B cell (primary cell): ENCODE measurements around the gene PDGFA. TPM values are rescaled to one million over a fixed set of nuclear protein-coding genes. Genes with fewer than 3 reads are reported as not detected.

Experiments used
- ATAC-seq: fragments of 200-7000 bp; cut with Tn5 transposase; one replicate; pipeline ENCODE4 v1.10.0; 2021; ENCODE audit warnings: low read depth, mild to moderate bottlenecking, moderate number of reproducible peaks, moderate library complexity
- CTCF ChIA-PET: fragments of 350-600 bp; sonication (Branson Sonifier 250); formaldehyde crosslinking; loops from one replicate; lab custom pipeline; 2021; ENCODE audit warnings: antibody characterized with exemption, inconsistent platforms; lab: Charles Lee
- POLR2A ChIA-PET: fragments of 350-600 bp; sonication (Branson Sonifier 250); formaldehyde crosslinking; loops from one replicate; lab custom pipeline; 2021; ENCODE audit warnings: antibody characterized with exemption; lab: Charles Lee
- DNase-seq: peaks from one replicate; pipeline ENCODE4 v3.0.0; 2013
- H2AFZ ChIP-seq: 2 replicates; pipeline ENCODE4 v1.6.1; 2012; ENCODE audit warnings: mild to moderate bottlenecking, low read depth, low read length; ENCODE audit not compliant: insufficient read depth, poor library complexity, severe bottlenecking
- H3K27ac ChIP-seq, 2 donors: 1 replicate in 1 of 2; 2 replicates in 1 of 2; pipeline ENCODE4 v1.5.1; 2012 to 2013; ENCODE audit warnings: low read length in 2 of 2, mild to moderate bottlenecking in 2 of 2, moderate library complexity in 1 of 2
- H3K27me3 ChIP-seq, 4 experiments: fragments of 200-600 bp in 1 of 4; sonication (generic) in 1 of 4; replicated peaks in 1 of 4; 1 replicate in 2 of 4; 2 replicates in 2 of 4; pipeline versions ENCODE4 v1.6.1 to v1.7.0; 2013 to 2016; ENCODE audit warnings: low read length in 3 of 4, mild to moderate bottlenecking in 2 of 4, mixed read lengths in 1 of 4, moderate library complexity in 1 of 4; ENCODE audit not compliant: insufficient read depth in 4 of 4, control insufficient read depth in 3 of 4; ENCODE audit errors: control extremely low read depth in 1 of 4
- H3K36me3 ChIP-seq, 2 experiments: replicated peaks in 1 of 2; 1 replicate in 1 of 2; 2 replicates in 1 of 2; pipeline versions ENCODE4 v1.6.1 to v1.7.1; 2013; ENCODE audit warnings: low read length in 1 of 2; ENCODE audit not compliant: insufficient read depth in 2 of 2, control insufficient read depth in 1 of 2; ENCODE audit errors: control extremely low read depth in 1 of 2, extremely low read depth in 1 of 2
- H3K4me1 ChIP-seq, 2 donors: fragments of 200-600 bp in 1 of 2; sonication (generic) in 1 of 2; 1 replicate in 1 of 2; 2 replicates in 1 of 2; pipeline versions ENCODE4 v1.5.1 to v1.6.1; 2013 to 2017; ENCODE audit warnings: low read length in 2 of 2; ENCODE audit not compliant: control insufficient read depth in 2 of 2, insufficient read depth in 2 of 2
- H3K4me2 ChIP-seq: replicated peaks from 2 replicates; pipeline ENCODE3; 2012; ENCODE audit warnings: mild to moderate bottlenecking, low read depth, low read length; ENCODE audit not compliant: poor library complexity, severe bottlenecking
- H3K4me3 ChIP-seq, 5 experiments: fragments of 200-600 bp in 1 of 5; sonication (generic) in 1 of 5; 1 replicate in 3 of 5; 2 replicates in 2 of 5; pipeline versions ENCODE4 v1.5.1 to v1.7.0; 2011 to 2016; ENCODE audit warnings: low read length in 4 of 5, mild to moderate bottlenecking in 4 of 5, low read depth in 2 of 5, control low read depth in 1 of 5, moderate library complexity in 1 of 5; ENCODE audit not compliant: insufficient read depth in 1 of 5; ENCODE audit errors: control extremely low read depth in 1 of 5, extremely low read depth in 1 of 5
- H3K79me2 ChIP-seq: fragments of 200-600 bp; sonication (generic); one replicate; pipeline ENCODE4 v1.6.0; 2016; ENCODE audit warnings: low read length; ENCODE audit not compliant: control insufficient read depth, insufficient read depth
- H3K9ac ChIP-seq: fragments of 200-600 bp; sonication (generic); 2 replicates; pipeline ENCODE4 v1.6.1; 2017; ENCODE audit warnings: mild to moderate bottlenecking, low read length, moderate library complexity
- H3K9me3 ChIP-seq, 3 donors: one replicate each; pipeline versions ENCODE4 v1.6.1 to v1.7.1; 2013; ENCODE audit warnings: low read length in 2 of 3; ENCODE audit not compliant: control insufficient read depth in 2 of 3, insufficient read depth in 1 of 3; ENCODE audit errors: control extremely low read depth in 1 of 3
- H4K20me1 ChIP-seq: 2 replicates; pipeline ENCODE4 v1.6.0; 2012; ENCODE audit warnings: mild to moderate bottlenecking, low read length; ENCODE audit not compliant: insufficient read depth, control insufficient read depth, poor library complexity, severe bottlenecking
- H3K27ac Mint-ChIP-seq: one replicate; pipeline ENCODE4 v1.8.0; 2021; ENCODE audit warnings: mixed read lengths
- H3K27me3 Mint-ChIP-seq: one replicate; pipeline ENCODE4 v1.8.0; 2021; ENCODE audit warnings: mixed read lengths
- H3K4me1 Mint-ChIP-seq: one replicate; pipeline ENCODE4 v1.8.0; 2021; ENCODE audit warnings: mixed read lengths
- H3K4me3 Mint-ChIP-seq: one replicate; pipeline ENCODE4 v1.8.0; 2021; ENCODE audit warnings: mixed read lengths
- H3K9me3 Mint-ChIP-seq: one replicate; pipeline ENCODE4 v1.8.0; 2022; ENCODE audit warnings: mixed read lengths; ENCODE audit not compliant: insufficient read depth
- CTCF ChIP-seq: fragments of 200-600 bp; IDR thresholded peaks from one replicate; pipeline ENCODE4 v1.8.0; 2022; ENCODE audit warnings: antibody characterized with exemption, mild to moderate bottlenecking
- EZH2 ChIP-seq: IDR thresholded peaks from 2 replicates; pipeline ENCODE4 v1.6.1; 2012; ENCODE audit warnings: borderline replicate concordance, low read depth, mild to moderate bottlenecking, moderate library complexity, low read length; ENCODE audit not compliant: insufficient read depth, poor library complexity, severe bottlenecking
- WGBS: methylation state at CpG from one replicate; pipeline ENCODE4 v1.1.5; 2013; ENCODE audit warnings: missing lambda C conversion rate; ENCODE audit not compliant: insufficient coverage; 5-methylcytosine and 5-hydroxymethylcytosine counted together
- intact Hi-C: fragments of 100-400 bp; cut with micrococcal nuclease; formaldehyde crosslinking; loops from one replicate; pipeline ENCODE4 v1.10.0; 2022
- polyA plus RNA-seq: library from polyadenylated mRNA; depleted of rRNA; stranded (reverse); fragments of >200 nt; gene quantifications from 2 replicates; pipeline ENCODE4 v1.2.3, GENCODE V29; 2012
- total RNA-seq, 2 donors: library from RNA; stranded (reverse); fragments of 120-200 nt in 1 of 2; gene quantifications; 1 replicate in 1 of 2; 2 replicates in 1 of 2; pipeline versions ENCODE4 v1.2.3 to v1.2.4, GENCODE V29; 2013 to 2022

PDGFA gene
- total and polyA plus RNA-seq, 2 donors (not counting 1 experiment from before 2014, with no cell fraction given): 0.36 to 1.5 TPM

- POLR2A ChIA-PET: no interaction called here
- Histone ChIP-seq H3K27ac (no peak overlapping the region), H3K79me2 (no peaks in the 10 kb centered on the region), H3K36me3 (no peaks in the 10 kb centered on the region), H3K9me3 (peaks cover 0 to 3% (median 0%) of the 10 kb centered on the region in 3 donors), H2AFZ (no peak overlapping the region), H3K27me3 (no peaks in the 10 kb centered on the region), H3K9ac (no peak overlapping the region), H4K20me1 (no peaks in the 10 kb centered on the region), H3K4me1 (no peaks in the 10 kb centered on the region), H3K4me3 (no peak overlapping the region), H3K4me2 (no peak overlapping the region)
- H3K4me1 Mint-ChIP-seq: no peaks in the 10 kb centered on the region
- CTCF ChIA-PET: no interaction called here
- intact Hi-C loops: no loop called here
- H3K27me3 Mint-ChIP-seq: no peaks in the 10 kb centered on the region
- no peak overlapping the region for H3K4me3 Mint-ChIP-seq
- H3K9me3 Mint-ChIP-seq: no peaks in the 10 kb centered on the region
- no peak for TF ChIP-seq EZH2
- no peak for TF ChIP-seq CTCF
- H3K27ac Mint-ChIP-seq: no peak overlapping the region
- 94% methylated on average over 33 of the region's 34 CpGs for WGBS
- no peak for DNase-seq
- ATAC-seq: no peak
Measured at GRCh38 chr7:504221-505111, 15.2 kb downstream of the PDGFA start.

GRCh38 chr7:503575-504111 lies 16.0 kb downstream of the PDGFA start:
- no peak overlapping the region for H2AFZ ChIP-seq
- no peak for TF ChIP-seq EZH2
- TF ChIP-seq CTCF: no peak
- H3K27ac Mint-ChIP-seq: no peak overlapping the region
- H3K79me2 ChIP-seq: no peaks in the 10 kb centered on the region
- WGBS: 96% methylated on average over 20 of the region's 20 CpGs
- no peak overlapping the region for H3K9ac ChIP-seq
- peaks cover 0 to 11% (median 0%) of the 10 kb centered on the region in 3 donors for H3K9me3 ChIP-seq
- no peak for DNase-seq
- no peaks in the 10 kb centered on the region for H3K4me1 ChIP-seq
- CTCF ChIA-PET: no interaction called here
- no peaks in the 10 kb centered on the region for H4K20me1 ChIP-seq
- no peaks in the 10 kb centered on the region for H3K27me3 ChIP-seq
- no peak overlapping the region for H3K4me2 ChIP-seq
- no peaks in the 10 kb centered on the region for H3K4me1 Mint-ChIP-seq
- H3K4me3 Mint-ChIP-seq: no peak overlapping the region
- H3K27ac ChIP-seq: no peak overlapping the region
- intact Hi-C loops: no loop called here
- H3K9me3 Mint-ChIP-seq: no peaks in the 10 kb centered on the region
- no peaks in the 10 kb centered on the region for H3K36me3 ChIP-seq
- POLR2A ChIA-PET: no interaction called here
- no peak overlapping the region for H3K4me3 ChIP-seq
- ATAC-seq: no peak
- H3K27me3 Mint-ChIP-seq: no peaks in the 10 kb centered on the region
